LNCAP (cell line): ENCODE results near the gene MYH9.

ENCODE experiments used
- TF ChIP-seq, protein P1 (sequence below): fragments of 450-650 bp; IDR thresholded peaks from 2 replicates; pipeline ENCODE4 v1.5.1; 2017; ENCODE audit warnings: mild to moderate bottlenecking

The MYH9 gene

DNA sequence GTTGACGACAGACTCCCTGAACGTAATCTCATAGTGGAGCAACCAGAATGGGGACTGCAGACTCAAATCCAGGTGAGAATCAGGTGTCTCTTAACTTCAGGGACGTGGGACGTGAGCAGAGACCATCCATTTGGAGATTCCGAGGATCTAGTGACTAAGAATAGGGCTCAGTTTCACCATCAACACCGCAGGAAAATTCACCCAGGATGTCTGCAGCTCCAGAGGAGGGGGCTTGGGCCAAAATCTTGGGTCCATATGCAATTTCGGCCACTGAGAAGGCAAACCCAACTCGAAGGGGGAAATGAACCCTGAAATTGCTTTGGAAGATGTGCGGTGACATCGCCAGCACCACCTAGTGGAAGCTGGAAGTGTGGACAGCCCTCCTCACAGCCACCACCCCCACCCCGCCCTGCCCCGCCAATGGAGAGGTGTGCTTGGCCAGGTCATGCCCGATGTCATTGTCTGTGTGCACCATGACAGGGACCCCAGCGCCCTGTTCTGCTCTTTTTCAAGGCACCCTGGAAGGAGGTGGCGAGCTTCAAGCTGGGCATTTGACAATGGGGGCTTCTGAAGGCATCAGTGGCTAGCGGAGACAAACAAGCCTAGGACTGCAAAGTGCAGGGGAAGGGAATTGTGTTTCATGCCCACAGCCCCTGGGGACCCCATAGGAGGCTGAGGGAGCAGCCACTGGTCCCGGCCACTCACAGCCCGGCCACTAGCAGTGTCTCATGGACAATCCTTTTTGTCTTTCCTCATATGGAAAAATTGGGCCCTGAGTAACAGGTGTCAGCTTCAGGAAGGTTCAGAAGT is 110.1 kb downstream of the MYH9 start:
- TF ChIP-seq, protein P1, sequence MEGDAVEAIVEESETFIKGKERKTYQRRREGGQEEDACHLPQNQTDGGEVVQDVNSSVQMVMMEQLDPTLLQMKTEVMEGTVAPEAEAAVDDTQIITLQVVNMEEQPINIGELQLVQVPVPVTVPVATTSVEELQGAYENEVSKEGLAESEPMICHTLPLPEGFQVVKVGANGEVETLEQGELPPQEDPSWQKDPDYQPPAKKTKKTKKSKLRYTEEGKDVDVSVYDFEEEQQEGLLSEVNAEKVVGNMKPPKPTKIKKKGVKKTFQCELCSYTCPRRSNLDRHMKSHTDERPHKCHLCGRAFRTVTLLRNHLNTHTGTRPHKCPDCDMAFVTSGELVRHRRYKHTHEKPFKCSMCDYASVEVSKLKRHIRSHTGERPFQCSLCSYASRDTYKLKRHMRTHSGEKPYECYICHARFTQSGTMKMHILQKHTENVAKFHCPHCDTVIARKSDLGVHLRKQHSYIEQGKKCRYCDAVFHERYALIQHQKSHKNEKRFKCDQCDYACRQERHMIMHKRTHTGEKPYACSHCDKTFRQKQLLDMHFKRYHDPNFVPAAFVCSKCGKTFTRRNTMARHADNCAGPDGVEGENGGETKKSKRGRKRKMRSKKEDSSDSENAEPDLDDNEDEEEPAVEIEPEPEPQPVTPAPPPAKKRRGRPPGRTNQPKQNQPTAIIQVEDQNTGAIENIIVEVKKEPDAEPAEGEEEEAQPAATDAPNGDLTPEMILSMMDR = peak; percentile 75

DNA sequence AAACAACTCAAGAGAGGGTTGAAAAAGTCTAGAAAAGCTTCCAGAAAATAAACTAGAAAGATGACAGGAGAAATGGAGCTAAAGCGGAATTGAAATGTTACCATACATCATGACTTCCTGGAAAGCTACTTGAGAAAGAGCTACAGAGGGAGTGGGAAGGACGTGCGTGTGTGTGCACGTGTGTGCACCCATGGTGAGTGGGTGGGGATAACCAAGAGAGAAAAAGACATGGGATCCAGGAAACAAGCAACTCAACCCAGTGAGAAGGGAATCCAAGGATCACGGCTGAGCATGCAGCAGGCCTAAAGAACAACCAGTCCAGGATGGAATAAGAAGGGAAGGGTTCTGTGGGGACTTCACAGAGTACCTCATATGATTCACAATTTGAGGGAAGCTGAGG is 113.2 kb downstream of the MYH9 start:
- TF ChIP-seq, protein P1 = no peak

DNA sequence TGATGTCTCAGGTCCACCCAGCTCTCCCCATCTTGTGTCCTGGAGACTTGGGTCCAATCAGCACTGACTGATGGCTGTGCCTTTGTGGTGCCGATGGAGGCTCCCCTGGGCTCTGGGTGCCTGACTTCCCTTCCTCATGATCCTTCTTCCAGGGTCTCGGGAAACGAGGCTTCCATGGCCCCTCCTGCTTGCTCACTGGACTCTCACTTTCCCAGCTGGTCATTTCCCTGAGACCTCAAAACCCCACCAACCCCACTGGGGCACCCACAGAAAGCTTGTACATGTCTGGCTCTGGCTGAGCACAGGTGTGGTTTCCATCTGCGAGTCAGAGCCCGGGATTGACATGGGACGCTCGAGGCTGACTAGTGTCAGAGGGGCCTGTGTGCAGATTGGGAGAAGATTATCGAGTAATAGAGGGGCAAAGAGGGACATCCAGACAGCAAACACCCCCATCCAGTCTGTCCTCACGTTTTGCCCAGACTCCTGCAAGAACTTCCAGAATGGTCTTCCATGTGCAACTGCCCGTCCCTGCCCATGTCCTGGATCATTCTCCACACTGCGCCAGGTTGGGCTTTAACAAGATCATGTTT is 119.8 kb downstream of the MYH9 start:
- TF ChIP-seq, protein P1 = no peak

DNA sequence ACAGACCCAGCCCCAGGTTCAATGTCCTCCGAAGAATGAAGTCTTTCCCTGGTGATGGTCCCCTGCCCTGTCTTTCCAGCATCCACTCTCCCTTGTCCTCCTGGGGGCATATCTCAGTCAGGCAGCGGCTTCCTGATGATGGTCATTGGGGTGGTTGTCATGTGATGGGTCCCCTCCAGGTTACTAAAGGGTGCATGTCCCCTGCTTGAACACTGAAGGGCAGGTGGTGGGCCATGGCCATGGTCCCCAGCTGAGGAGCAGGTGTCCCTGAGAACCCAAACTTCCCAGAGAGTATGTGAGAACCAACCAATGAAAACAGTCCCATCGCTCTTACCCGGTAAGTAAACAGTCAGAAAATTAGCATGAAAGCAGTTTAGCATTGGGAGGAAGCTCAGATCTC is 120.7 kb downstream of the MYH9 start:
- TF ChIP-seq, protein P1 = no peak

DNA sequence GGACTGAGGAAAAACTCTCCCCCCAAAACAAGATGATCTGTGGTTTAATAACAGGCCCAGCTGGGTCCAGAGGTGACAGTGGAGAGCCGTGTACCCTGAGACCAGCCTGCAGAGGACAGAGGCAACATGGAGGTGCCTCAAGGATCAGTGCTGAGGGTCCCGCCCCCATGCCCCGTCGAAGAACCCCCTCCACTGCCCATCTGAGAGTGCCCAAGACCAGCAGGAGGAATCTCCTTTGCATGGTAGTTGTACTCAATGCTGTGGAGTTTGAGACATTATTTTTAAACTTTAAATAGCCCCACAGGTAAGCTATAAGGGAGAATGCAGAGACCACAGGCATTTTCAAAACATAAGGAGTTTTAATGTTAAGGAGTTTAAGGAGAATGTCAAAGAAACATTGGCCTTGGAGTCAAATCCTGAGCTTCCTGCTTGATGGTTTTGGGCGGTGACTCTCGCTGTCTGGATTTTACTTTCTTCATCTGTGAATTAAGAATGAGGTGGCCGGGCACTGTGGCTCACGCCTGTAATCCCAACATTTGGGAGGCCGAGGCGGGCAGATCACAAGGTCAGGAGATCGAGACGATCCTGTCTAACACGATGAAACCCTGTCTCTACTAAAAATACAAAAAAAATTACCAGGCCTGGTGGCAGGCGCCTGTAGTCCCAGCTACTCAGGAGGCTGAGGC is 128.0 kb downstream of the MYH9 start:
- TF ChIP-seq, protein P1 = no peak

DNA sequence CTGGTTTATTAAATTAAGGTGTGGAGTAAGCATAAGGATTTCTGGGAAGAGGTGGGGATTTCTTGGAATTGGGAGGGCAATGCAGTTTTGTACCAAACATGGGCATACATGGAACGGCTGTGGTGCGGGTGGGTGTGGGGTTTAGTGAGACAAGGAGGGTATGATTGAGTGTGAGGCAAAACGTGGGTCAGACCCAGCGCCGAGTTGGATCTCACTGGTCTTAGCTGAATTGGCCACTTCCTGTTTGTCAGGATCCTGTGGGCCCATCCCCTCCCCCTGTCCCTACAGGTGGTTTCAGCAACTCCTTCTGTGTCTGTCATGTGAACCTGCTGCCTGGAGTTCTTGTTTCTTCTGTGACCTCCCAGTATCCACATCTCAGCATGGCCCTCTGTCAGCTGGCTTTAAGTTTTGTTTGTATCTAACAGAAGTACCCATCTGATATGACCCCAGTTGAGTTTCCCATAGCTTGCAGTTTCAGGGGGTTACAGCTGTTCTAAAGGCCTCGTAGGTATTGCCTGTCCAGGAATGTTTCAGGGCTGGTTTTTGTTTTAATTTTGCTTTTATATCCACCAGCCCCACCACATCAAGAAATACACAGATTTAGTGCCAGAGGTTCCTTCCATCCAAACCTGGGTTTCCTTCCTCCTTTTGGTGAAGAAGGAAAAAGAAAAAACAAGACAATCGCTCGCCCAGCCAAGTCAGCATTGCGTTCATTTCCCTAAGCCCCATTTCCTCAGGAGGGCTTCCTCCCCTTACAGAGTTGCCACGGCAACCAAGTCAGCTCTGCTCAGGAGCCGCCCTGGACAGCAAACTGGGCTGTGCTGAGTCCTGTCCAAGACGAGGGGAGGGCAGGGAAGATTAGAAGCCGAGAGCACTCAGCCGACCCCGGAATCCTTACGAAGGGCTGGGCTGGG is 128.8 kb downstream of the MYH9 start:
- TF ChIP-seq, protein P1 = no peak
